VCaP (cell line): ENCODE results near the gene SPTBN5.

Source experiments
- H3K27ac ChIP-seq: fragments of 450-650 bp; 2 replicates; pipeline ENCODE4 v1.5.1; 2017
- TF ChIP-seq, protein P1 (sequence below): fragments of 450-650 bp; conservative IDR thresholded peaks from 2 replicates; pipeline ENCODE4 v1.5.1; 2017; ENCODE audit warnings: mild to moderate bottlenecking, moderate library complexity

Gene SPTBN5

GRCh38 chr15:41888662-41889253 is 5.1 kb downstream of the SPTBN5 start:
- H3K27ac ChIP-seq, result no peak overlapping the region
- TF ChIP-seq, protein P1, sequence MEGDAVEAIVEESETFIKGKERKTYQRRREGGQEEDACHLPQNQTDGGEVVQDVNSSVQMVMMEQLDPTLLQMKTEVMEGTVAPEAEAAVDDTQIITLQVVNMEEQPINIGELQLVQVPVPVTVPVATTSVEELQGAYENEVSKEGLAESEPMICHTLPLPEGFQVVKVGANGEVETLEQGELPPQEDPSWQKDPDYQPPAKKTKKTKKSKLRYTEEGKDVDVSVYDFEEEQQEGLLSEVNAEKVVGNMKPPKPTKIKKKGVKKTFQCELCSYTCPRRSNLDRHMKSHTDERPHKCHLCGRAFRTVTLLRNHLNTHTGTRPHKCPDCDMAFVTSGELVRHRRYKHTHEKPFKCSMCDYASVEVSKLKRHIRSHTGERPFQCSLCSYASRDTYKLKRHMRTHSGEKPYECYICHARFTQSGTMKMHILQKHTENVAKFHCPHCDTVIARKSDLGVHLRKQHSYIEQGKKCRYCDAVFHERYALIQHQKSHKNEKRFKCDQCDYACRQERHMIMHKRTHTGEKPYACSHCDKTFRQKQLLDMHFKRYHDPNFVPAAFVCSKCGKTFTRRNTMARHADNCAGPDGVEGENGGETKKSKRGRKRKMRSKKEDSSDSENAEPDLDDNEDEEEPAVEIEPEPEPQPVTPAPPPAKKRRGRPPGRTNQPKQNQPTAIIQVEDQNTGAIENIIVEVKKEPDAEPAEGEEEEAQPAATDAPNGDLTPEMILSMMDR, result no peak

- no peak overlapping the region for H3K27ac ChIP-seq
- TF ChIP-seq, protein P1, result no peak
These were observed 6.0 kb downstream of the SPTBN5 start for GRCh38 chr15:41887893-41888292.

- H3K27ac ChIP-seq, result no peak overlapping the region
- TF ChIP-seq, protein P1, result no peak
These were observed 6.7 kb downstream of the SPTBN5 start for GRCh38 chr15:41887161-41887560.

DNA sequence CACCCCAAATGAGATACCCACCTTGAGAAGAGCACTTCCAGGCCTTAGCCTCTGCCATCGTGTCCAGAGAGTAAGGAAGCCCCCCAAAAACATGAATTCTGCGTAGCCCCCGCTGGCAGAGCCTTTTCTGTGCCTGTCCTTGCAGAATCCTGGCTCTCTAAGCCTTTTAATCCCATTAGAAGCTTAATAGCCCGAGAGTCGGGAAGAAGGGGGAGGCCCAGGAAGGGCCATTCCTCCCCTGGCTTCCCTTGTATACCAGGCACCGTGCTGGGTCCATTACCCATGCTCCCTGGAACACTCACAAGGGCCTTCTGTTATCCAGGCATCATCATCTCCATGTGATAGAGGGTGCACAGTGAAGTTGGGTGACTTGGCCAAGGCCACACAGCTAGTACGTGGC is 7.1 kb downstream of the SPTBN5 start:
- no peak overlapping the region for H3K27ac ChIP-seq
- TF ChIP-seq, protein P1, result no peak

- TF ChIP-seq, protein P1, result no peak
- H3K27ac ChIP-seq, result no peak overlapping the region
These were observed 8.0 kb downstream of the SPTBN5 start for GRCh38 chr15:41885841-41886240.

DNA sequence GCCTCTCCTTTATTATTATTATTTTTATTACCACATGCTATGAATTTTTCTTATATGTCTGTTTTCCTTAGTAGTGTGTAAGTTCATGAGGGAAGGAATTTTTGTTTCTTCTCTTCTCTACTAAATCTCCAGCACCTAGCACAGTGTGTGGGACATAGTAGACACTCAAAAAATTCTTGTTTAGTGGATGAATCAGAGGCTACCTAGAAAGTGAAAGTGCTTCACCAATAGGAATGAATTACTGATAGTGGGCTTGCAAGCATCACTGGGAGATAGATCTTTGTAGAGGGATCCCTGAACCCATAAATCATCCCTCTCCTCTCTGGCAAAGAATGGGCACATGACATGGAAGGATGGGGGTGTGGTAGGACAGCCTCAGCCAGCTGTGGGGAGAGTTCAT is 8.5 kb downstream of the SPTBN5 start:
- TF ChIP-seq, protein P1, result no peak
- no peak overlapping the region for H3K27ac ChIP-seq

- TF ChIP-seq, protein P1, result no peak
- peak overlapping the region; percentile 4; the same call in 1 of the 2 replicates for H3K27ac ChIP-seq
These were observed 9.4 kb downstream of the SPTBN5 start for GRCh38 chr15:41884458-41884857.
